DMS53 (cell line): ENCODE results near the gene ZFYVE9.
"Not testable (repeated sequence)": the region's sequence is repeated elsewhere in the genome, so short reads cannot be mapped to it uniquely, and the experiment has no call there.

Source experiments
- DNase-seq: peaks from one replicate; lab custom pipeline; 2025; lab: John Stamatoyannopoulos, UW

Gene ZFYVE9

GRCh38 chr1:52190500-52191252 lies 48.8 kb downstream of the ZFYVE9 start:
- no peak for DNase-seq

- DNase-seq, result no peak
Measured at GRCh38 chr1:52191395-52191965, 49.6 kb downstream of the ZFYVE9 start.

- DNase-seq, result no peak
Measured at GRCh38 chr1:52192024-52192423, 50.1 kb downstream of the ZFYVE9 start.

GRCh38 chr1:52192436-52192835 lies 50.5 kb downstream of the ZFYVE9 start:
- no peak for DNase-seq

GRCh38 chr1:52193985-52194384 lies 52.1 kb downstream of the ZFYVE9 start:
- no peak for DNase-seq

- no peak for DNase-seq
Measured at GRCh38 chr1:52195161-52195560, 53.3 kb downstream of the ZFYVE9 start.

GRCh38 chr1:52203935-52204625 lies 62.2 kb downstream of the ZFYVE9 start:
- DNase-seq, result no peak

- DNase-seq, result no peak
Measured at GRCh38 chr1:52204696-52205095, 62.8 kb downstream of the ZFYVE9 start.

- DNase-seq, result not testable (repeated sequence)
Measured at GRCh38 chr1:52206686-52207085, 64.8 kb downstream of the ZFYVE9 start.

- no peak for DNase-seq
Measured at GRCh38 chr1:52209429-52209828, 67.5 kb downstream of the ZFYVE9 start.

GRCh38 chr1:52210044-52210443 lies 68.2 kb downstream of the ZFYVE9 start:
- no peak for DNase-seq

GRCh38 chr1:52216907-52217458 lies 75.1 kb downstream of the ZFYVE9 start:
- DNase-seq, result peak; percentile 16

GRCh38 chr1:52225174-52225573 lies 83.3 kb downstream of the ZFYVE9 start:
- DNase-seq, result peak; percentile 49

GRCh38 chr1:52229494-52229893 lies 87.6 kb downstream of the ZFYVE9 start:
- no peak for DNase-seq

GRCh38 chr1:52233463-52233862 lies 91.6 kb downstream of the ZFYVE9 start:
- DNase-seq, result no peak

- no peak for DNase-seq
Measured at GRCh38 chr1:52234014-52234413, 92.1 kb downstream of the ZFYVE9 start.

- DNase-seq, result no peak
Measured at GRCh38 chr1:52234708-52235107, 92.8 kb downstream of the ZFYVE9 start.

GRCh38 chr1:52235646-52236045 lies 93.8 kb downstream of the ZFYVE9 start:
- DNase-seq, result no peak

- no peak for DNase-seq
Measured at GRCh38 chr1:52237430-52237829, 95.5 kb downstream of the ZFYVE9 start.

- DNase-seq, result no peak
Measured at GRCh38 chr1:52238474-52238873, 96.6 kb downstream of the ZFYVE9 start.

GRCh38 chr1:52238887-52239707 lies 97.2 kb downstream of the ZFYVE9 start:
- no peak for DNase-seq

GRCh38 chr1:52239708-52240001 lies 97.8 kb downstream of the ZFYVE9 start:
- no peak for DNase-seq
